CD14-positive monocyte (primary cell): Measurements from ENCODE around the gene SOHLH2. TPM values are rescaled to one million over a fixed set of nuclear protein-coding genes. Genes with fewer than 3 reads are reported as not detected.

Experiments
- DNase-seq, 3 donors: peaks; one replicate each; pipeline ENCODE4 v3.0.0-alpha.2; 2011 to 2022
- H2AFZ ChIP-seq: 2 replicates; pipeline ENCODE4 v1.6.0; 2012; ENCODE audit warnings: mild to moderate bottlenecking, low read depth, low read length, inconsistent platforms; ENCODE audit not compliant: insufficient read depth, poor library complexity, severe bottlenecking
- H3K27ac ChIP-seq, 2 donors: 1 replicate in 1 of 2; 2 replicates in 1 of 2; pipeline ENCODE4 v1.5.1; 2012 to 2013; ENCODE audit warnings: low read length in 2 of 2, control low read depth in 1 of 2, inconsistent platforms in 1 of 2, low read depth in 1 of 2, mild to moderate bottlenecking in 1 of 2
- H3K27me3 ChIP-seq, 2 donors: one replicate each; pipeline versions ENCODE4 v1.6.0 to v1.6.1; 2011 to 2013; ENCODE audit warnings: low read length in 2 of 2; ENCODE audit not compliant: control insufficient read depth in 2 of 2, insufficient read depth in 2 of 2
- H3K36me3 ChIP-seq, 2 donors: replicated peaks in 1 of 2; 1 replicate in 1 of 2; 2 replicates in 1 of 2; pipeline versions ENCODE4 v1.5.1 to v1.6.1; 2012 to 2013; ENCODE audit warnings: low read length in 2 of 2, control low read depth in 1 of 2, inconsistent platforms in 1 of 2, mild to moderate bottlenecking in 1 of 2; ENCODE audit not compliant: insufficient read depth in 2 of 2, control insufficient read depth in 1 of 2
- H3K4me1 ChIP-seq, 2 donors: 1 replicate in 1 of 2; 2 replicates in 1 of 2; pipeline versions ENCODE4 v1.5.1 to v1.6.1; 2012 to 2013; ENCODE audit warnings: low read length in 2 of 2, control low read depth in 1 of 2, inconsistent platforms in 1 of 2, mild to moderate bottlenecking in 1 of 2, moderate library complexity in 1 of 2; ENCODE audit not compliant: insufficient read depth in 2 of 2, control insufficient read depth in 1 of 2
- H3K4me2 ChIP-seq: replicated peaks from 2 replicates; pipeline ENCODE3; 2012; ENCODE audit warnings: low read length, moderate library complexity, mild to moderate bottlenecking; ENCODE audit not compliant: poor library complexity, severe bottlenecking; ENCODE audit errors: extremely low read depth
- H3K4me3 ChIP-seq, 3 experiments: fragments of 200-600 bp in 1 of 3; sonication (generic) in 1 of 3; replicated peaks in 1 of 3; 1 replicate in 2 of 3; 2 replicates in 1 of 3; pipeline ENCODE4 v1.5.1; 2011 to 2013; ENCODE audit warnings: low read length in 3 of 3, mild to moderate bottlenecking in 3 of 3, control low read depth in 2 of 3, low read depth in 2 of 3, inconsistent platforms in 1 of 3, moderate library complexity in 1 of 3
- H3K79me2 ChIP-seq: 2 replicates; pipeline ENCODE4 v1.6.0; 2012; ENCODE audit warnings: mild to moderate bottlenecking, control low read depth, inconsistent platforms, low read length, moderate library complexity; ENCODE audit not compliant: insufficient read depth
- H3K9ac ChIP-seq: 2 replicates; pipeline ENCODE4 v1.6.0; 2017; ENCODE audit warnings: low read length, mild to moderate bottlenecking; ENCODE audit not compliant: insufficient read depth, poor library complexity, severe bottlenecking
- H3K9me3 ChIP-seq, 2 donors: replicated peaks in 1 of 2; 1 replicate in 1 of 2; 2 replicates in 1 of 2; pipeline versions ENCODE4 v1.5.1 to v1.6.1; 2012 to 2013; ENCODE audit warnings: low read length in 2 of 2, control low read depth in 1 of 2; ENCODE audit not compliant: control insufficient read depth in 1 of 2, insufficient read depth in 1 of 2
- H4K20me1 ChIP-seq: 2 replicates; pipeline ENCODE4 v1.6.0; 2012; ENCODE audit warnings: mild to moderate bottlenecking, low read length, control low read depth, moderate library complexity; ENCODE audit not compliant: insufficient read depth
- H3K27ac Mint-ChIP-seq, 7 donors: one replicate each; pipeline ENCODE4 v1.8.0; 2020; ENCODE audit warnings: mild to moderate bottlenecking in 7 of 7, mixed read lengths in 7 of 7, moderate library complexity in 6 of 7, inconsistent platforms in 2 of 7
- H3K27me3 Mint-ChIP-seq, 3 donors: one replicate each; pipeline ENCODE4 v1.8.0; 2021 to 2022; ENCODE audit warnings: low read depth in 3 of 3, mild to moderate bottlenecking in 3 of 3, mixed read lengths in 3 of 3, moderate library complexity in 3 of 3, inconsistent platforms in 1 of 3
- H3K36me3 Mint-ChIP-seq, 2 donors: one replicate each; pipeline ENCODE4 v1.8.0; 2020; ENCODE audit warnings: mixed read lengths in 2 of 2, inconsistent platforms in 1 of 2, mild to moderate bottlenecking in 1 of 2
- H3K4me1 Mint-ChIP-seq: one replicate; pipeline ENCODE4 v1.8.0; 2020; ENCODE audit warnings: mild to moderate bottlenecking, mixed read lengths
- H3K4me3 Mint-ChIP-seq, 2 donors: one replicate each; pipeline ENCODE4 v1.8.0; 2020; ENCODE audit warnings: mild to moderate bottlenecking in 2 of 2, mixed read lengths in 2 of 2, moderate library complexity in 1 of 2
- H3K9me3 Mint-ChIP-seq, 7 donors: one replicate each; pipeline ENCODE4 v1.8.0; 2020 to 2022; ENCODE audit warnings: mixed read lengths in 7 of 7, mild to moderate bottlenecking in 6 of 7, moderate library complexity in 6 of 7, inconsistent platforms in 2 of 7
- WGBS: methylation state at CpG from one replicate; pipeline ENCODE4 v1.1.5; 2013; ENCODE audit warnings: missing lambda C conversion rate; ENCODE audit not compliant: insufficient coverage; 5-methylcytosine and 5-hydroxymethylcytosine counted together
- intact Hi-C, 2 donors: fragments of 100-400 bp; cut with micrococcal nuclease; formaldehyde crosslinking; loops; one replicate each; pipeline versions ENCODE4 v1.15.0 to v1.15.1; 2023
- polyA plus RNA-seq, 3 donors: library from polyadenylated mRNA; depleted of rRNA in 1 of 3; unstranded in 2 of 3; stranded (reverse) in 1 of 3; fragments of 300-500 nt in 2 of 3; fragments of >200 nt in 1 of 3; fragmentation: Illumina TruSeq in 2 of 3; gene quantifications; 1 replicate in 2 of 3; 2 replicates in 1 of 3; pipeline ENCODE4 v1.2.3, GENCODE V29; 2012 to 2021
- TF ChIP-seq, protein P1 (sequence below): fragments of 200-600 bp; IDR thresholded peaks from one replicate; pipeline ENCODE4 v1.8.0; 2022; ENCODE audit warnings: antibody characterized with exemption, mild to moderate bottlenecking

Gene SOHLH2
- polyA plus RNA-seq, 3 donors: not detected

DNA sequence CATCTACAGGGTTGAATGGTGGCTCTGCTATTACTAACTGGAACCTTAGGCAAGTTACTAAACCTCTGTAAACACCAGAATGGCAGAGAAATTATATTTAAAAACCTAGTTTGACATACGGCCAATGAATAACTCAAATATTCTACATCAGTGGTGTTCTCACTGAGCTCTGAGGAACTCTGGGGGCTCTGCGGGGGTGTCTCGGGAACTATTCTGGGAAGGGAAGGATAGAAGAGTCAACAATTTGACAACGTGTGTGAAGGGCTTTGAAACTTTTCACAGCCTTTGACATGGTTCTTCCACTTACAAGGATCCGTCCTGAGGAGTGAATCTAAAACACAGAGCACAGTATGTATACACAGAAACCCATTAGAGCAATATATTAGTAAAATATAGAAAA lies 38.7 kb downstream of the SOHLH2 start:
- Histone ChIP-seq H3K27ac (no peak overlapping the region), H3K4me3 (no peak overlapping the region), H3K9ac (no peak overlapping the region), H4K20me1 (no peaks in the 10 kb centered on the region), H3K9me3 (no peaks in the 10 kb centered on the region), H3K79me2 (no peaks in the 10 kb centered on the region), H3K27me3 (no peaks in the 10 kb centered on the region), H2AFZ (no peak overlapping the region), H3K36me3 (no peaks in the 10 kb centered on the region), H3K4me1 (no peaks in the 10 kb centered on the region), H3K4me2 (no peak overlapping the region)
- H3K4me3 Mint-ChIP-seq: no peak overlapping the region
- no peaks in the 10 kb centered on the region for H3K4me1 Mint-ChIP-seq
- H3K36me3 Mint-ChIP-seq: no peaks in the 10 kb centered on the region
- no CpG with 5 or more reads among the region's 5 CpGs for WGBS
- intact Hi-C loops: no loop called here
- no peak overlapping the region for H3K27ac Mint-ChIP-seq
- TF ChIP-seq, protein P1, sequence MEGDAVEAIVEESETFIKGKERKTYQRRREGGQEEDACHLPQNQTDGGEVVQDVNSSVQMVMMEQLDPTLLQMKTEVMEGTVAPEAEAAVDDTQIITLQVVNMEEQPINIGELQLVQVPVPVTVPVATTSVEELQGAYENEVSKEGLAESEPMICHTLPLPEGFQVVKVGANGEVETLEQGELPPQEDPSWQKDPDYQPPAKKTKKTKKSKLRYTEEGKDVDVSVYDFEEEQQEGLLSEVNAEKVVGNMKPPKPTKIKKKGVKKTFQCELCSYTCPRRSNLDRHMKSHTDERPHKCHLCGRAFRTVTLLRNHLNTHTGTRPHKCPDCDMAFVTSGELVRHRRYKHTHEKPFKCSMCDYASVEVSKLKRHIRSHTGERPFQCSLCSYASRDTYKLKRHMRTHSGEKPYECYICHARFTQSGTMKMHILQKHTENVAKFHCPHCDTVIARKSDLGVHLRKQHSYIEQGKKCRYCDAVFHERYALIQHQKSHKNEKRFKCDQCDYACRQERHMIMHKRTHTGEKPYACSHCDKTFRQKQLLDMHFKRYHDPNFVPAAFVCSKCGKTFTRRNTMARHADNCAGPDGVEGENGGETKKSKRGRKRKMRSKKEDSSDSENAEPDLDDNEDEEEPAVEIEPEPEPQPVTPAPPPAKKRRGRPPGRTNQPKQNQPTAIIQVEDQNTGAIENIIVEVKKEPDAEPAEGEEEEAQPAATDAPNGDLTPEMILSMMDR: no peak
- H3K9me3 Mint-ChIP-seq: peaks cover 0 to 6% (median 0%) of the 10 kb centered on the region in 7 donors
- DNase-seq: no peak
- H3K27me3 Mint-ChIP-seq: no peaks in the 10 kb centered on the region

DNA sequence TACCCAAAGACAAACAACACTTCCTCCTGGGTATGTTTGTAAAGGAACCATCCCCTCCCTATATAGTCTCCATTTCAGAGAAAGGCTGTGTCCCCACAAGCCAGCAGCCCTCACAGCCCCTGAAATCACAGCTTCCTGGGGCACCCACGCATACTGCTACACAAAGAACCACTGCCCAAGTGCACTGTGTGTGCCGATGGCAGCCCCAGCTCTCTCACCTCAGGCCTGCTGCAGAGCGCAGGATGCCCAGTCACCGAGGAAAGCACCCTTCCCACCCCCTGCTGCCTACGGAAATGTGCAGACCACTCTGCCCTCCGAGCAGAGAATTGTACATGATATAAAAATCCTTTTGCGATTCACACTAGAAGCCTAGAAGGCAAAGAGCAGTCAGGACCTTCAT lies 39.4 kb downstream of the SOHLH2 start:
- DNase-seq: no peak
- peaks cover 0 to 6% (median 0%) of the 10 kb centered on the region in 7 donors for H3K9me3 Mint-ChIP-seq
- no peak overlapping the region for H3K4me2 ChIP-seq
- no peaks in the 10 kb centered on the region for H3K9me3 ChIP-seq
- H3K4me3 ChIP-seq: no peak overlapping the region
- WGBS: 81% methylated on average over 7 of the region's 7 CpGs
- H3K9ac ChIP-seq: no peak overlapping the region
- H3K4me1 Mint-ChIP-seq: no peaks in the 10 kb centered on the region
- H3K27ac Mint-ChIP-seq: no peak overlapping the region
- no peaks in the 10 kb centered on the region for H3K36me3 Mint-ChIP-seq
- H3K4me1 ChIP-seq: no peaks in the 10 kb centered on the region
- TF ChIP-seq, protein P1: no peak
- intact Hi-C loops: no loop called here
- H3K27ac ChIP-seq: no peak overlapping the region
- no peaks in the 10 kb centered on the region for H3K27me3 Mint-ChIP-seq
- no peak overlapping the region for H3K4me3 Mint-ChIP-seq
- no peak overlapping the region for H2AFZ ChIP-seq
- no peaks in the 10 kb centered on the region for H3K27me3 ChIP-seq
- no peaks in the 10 kb centered on the region for H3K79me2 ChIP-seq
- no peaks in the 10 kb centered on the region for H3K36me3 ChIP-seq
- no peaks in the 10 kb centered on the region for H4K20me1 ChIP-seq
